Putamen (tissue), 1 donor: ENCODE data around the gene PPP1R13L.

ENCODE experiments used
- DNase-seq: peaks from one replicate; pipeline ENCODE4 v3.0.0-alpha.2; 2016; ENCODE audit warnings: low spot score

The PPP1R13L gene

GRCh38 chr19:45362291-45362690 lies 42.6 kb downstream of the PPP1R13L start:
- no peak for DNase-seq

- no peak for DNase-seq
Measured at GRCh38 chr19:45361608-45362007, 43.3 kb downstream of the PPP1R13L start.

GRCh38 chr19:45358213-45358792 lies 46.6 kb downstream of the PPP1R13L start:
- no peak for DNase-seq

GRCh38 chr19:45357445-45357783 lies 47.5 kb downstream of the PPP1R13L start:
- no peak for DNase-seq

- DNase-seq = no peak
Measured at GRCh38 chr19:45356760-45357444, 48.0 kb downstream of the PPP1R13L start.

- no peak for DNase-seq
Measured at GRCh38 chr19:45355910-45356309, 49.0 kb downstream of the PPP1R13L start.

GRCh38 chr19:45355402-45355801 lies 49.5 kb downstream of the PPP1R13L start:
- no peak for DNase-seq

GRCh38 chr19:45354241-45354842 lies 50.5 kb downstream of the PPP1R13L start:
- no peak for DNase-seq

- DNase-seq = no peak
Measured at GRCh38 chr19:45352914-45353796, 51.7 kb downstream of the PPP1R13L start.

- DNase-seq = no peak
Measured at GRCh38 chr19:45352471-45352870, 52.4 kb downstream of the PPP1R13L start.

GRCh38 chr19:45352062-45352461 lies 52.8 kb downstream of the PPP1R13L start:
- DNase-seq = no peak

- DNase-seq = no peak
Measured at GRCh38 chr19:45351401-45351952, 53.4 kb downstream of the PPP1R13L start.

- DNase-seq = no peak
Measured at GRCh38 chr19:45350477-45351058, 54.3 kb downstream of the PPP1R13L start.

GRCh38 chr19:45349430-45349941 lies 55.4 kb downstream of the PPP1R13L start:
- no peak for DNase-seq

GRCh38 chr19:45349126-45349415 lies 55.8 kb downstream of the PPP1R13L start:
- no peak for DNase-seq

GRCh38 chr19:45348367-45349125 lies 56.3 kb downstream of the PPP1R13L start:
- no peak for DNase-seq

GRCh38 chr19:45347570-45348366 lies 57.1 kb downstream of the PPP1R13L start:
- no peak for DNase-seq

GRCh38 chr19:45346449-45346848 lies 58.4 kb downstream of the PPP1R13L start:
- DNase-seq = no peak

- DNase-seq = no peak
Measured at GRCh38 chr19:45345506-45345860, 59.4 kb downstream of the PPP1R13L start.
